Right kidney (tissue), 9 donors: ENCODE data around the gene ZCCHC3.
"Not testable (repeated sequence)": the region's sequence is repeated elsewhere in the genome, so short reads cannot be mapped to it uniquely, and the experiment has no call there.

Experiments
- DNase-seq: peaks from one replicate; pipeline ENCODE4 v3.0.0-alpha.2; 2016
- long read RNA-seq, 8 donors: transcript quantifications; one replicate each; lab custom pipeline, GENCODE V29; 2026

ZCCHC3 gene, protein sequence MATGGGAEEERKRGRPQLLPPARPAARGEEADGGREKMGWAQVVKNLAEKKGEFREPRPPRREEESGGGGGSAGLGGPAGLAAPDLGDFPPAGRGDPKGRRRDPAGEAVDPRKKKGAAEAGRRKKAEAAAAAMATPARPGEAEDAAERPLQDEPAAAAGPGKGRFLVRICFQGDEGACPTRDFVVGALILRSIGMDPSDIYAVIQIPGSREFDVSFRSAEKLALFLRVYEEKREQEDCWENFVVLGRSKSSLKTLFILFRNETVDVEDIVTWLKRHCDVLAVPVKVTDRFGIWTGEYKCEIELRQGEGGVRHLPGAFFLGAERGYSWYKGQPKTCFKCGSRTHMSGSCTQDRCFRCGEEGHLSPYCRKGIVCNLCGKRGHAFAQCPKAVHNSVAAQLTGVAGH
- long read RNA-seq, donor 1, transcript ZCCHC3-201 (1 exons, 3,354 nt): major isoform, 36 of 36 reads
- long read RNA-seq, donor 1, partial matches to known transcripts: 0 of 36 reads
- long read RNA-seq, donor 1, other reads (novel, unspliced or antisense): 0 of 36 reads
- long read RNA-seq, donor 2, transcript ZCCHC3-201 (1 exons, 3,354 nt): major isoform, 32 of 32 reads
- long read RNA-seq, donor 2, partial matches to known transcripts: 0 of 32 reads
- long read RNA-seq, donor 2, other reads (novel, unspliced or antisense): 0 of 32 reads
- long read RNA-seq, donor 3, transcript ZCCHC3-201 (1 exons, 3,354 nt): major isoform, 26 of 26 reads
- long read RNA-seq, donor 3, partial matches to known transcripts: 0 of 26 reads
- long read RNA-seq, donor 3, other reads (novel, unspliced or antisense): 0 of 26 reads
- long read RNA-seq, donor 4, transcript ZCCHC3-201 (1 exons, 3,354 nt): major isoform, 46 of 46 reads
- long read RNA-seq, donor 4, partial matches to known transcripts: 0 of 46 reads
- long read RNA-seq, donor 4, other reads (novel, unspliced or antisense): 0 of 46 reads
- long read RNA-seq, donor 5, transcript ZCCHC3-201 (1 exons, 3,354 nt): major isoform, 50 of 50 reads
- long read RNA-seq, donor 5, partial matches to known transcripts: 0 of 50 reads
- long read RNA-seq, donor 5, other reads (novel, unspliced or antisense): 0 of 50 reads
- long read RNA-seq, donor 6, transcript ZCCHC3-201 (1 exons, 3,354 nt): major isoform, 49 of 49 reads
- long read RNA-seq, donor 6, partial matches to known transcripts: 0 of 49 reads
- long read RNA-seq, donor 6, other reads (novel, unspliced or antisense): 0 of 49 reads
- long read RNA-seq, donor 7, transcript ZCCHC3-201 (1 exons, 3,354 nt): major isoform, 82 of 82 reads
- long read RNA-seq, donor 7, partial matches to known transcripts: 0 of 82 reads
- long read RNA-seq, donor 7, other reads (novel, unspliced or antisense): 0 of 82 reads
- long read RNA-seq, donor 8, transcript ZCCHC3-201 (1 exons, 3,354 nt): major isoform, 33 of 33 reads
- long read RNA-seq, donor 8, partial matches to known transcripts: 0 of 33 reads
- long read RNA-seq, donor 8, other reads (novel, unspliced or antisense): 0 of 33 reads

DNA sequence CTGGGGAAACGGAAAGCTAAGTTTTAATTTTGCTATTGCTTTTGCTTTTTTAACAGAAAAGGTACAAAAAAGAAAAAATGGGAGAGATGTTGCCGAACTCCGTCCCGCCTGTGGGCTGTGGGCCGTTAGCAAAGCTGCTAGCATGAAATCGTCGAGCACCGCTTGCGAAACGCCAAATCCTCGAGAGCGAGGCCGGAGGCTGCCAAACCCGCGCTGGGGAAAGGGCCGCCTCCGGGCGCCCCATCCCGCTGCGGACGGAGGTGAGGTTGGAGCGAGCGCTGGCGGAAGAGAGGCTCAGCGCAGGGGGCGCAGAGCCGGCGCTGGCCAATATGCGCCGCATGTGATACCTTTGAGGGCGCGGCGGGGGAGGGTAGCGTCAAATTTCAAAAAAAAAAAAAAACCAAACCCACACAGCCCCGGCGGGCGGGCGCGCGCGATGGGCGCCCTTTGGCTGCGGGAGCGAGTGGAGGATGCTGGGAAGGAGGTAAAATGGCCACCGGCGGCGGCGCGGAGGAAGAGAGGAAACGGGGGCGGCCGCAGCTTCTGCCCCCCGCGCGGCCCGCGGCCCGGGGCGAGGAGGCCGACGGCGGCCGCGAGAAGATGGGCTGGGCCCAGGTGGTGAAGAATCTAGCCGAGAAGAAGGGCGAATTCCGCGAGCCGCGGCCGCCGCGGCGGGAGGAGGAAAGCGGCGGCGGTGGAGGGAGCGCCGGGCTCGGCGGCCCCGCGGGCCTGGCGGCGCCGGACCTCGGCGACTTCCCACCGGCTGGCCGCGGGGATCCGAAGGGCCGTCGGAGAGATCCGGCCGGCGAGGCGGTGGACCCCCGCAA is at the start of gene ZCCHC3:
Gene ZCCHC3, plus strand, starts transcription at position 473 of the 827 bp plus-strand sequence. Its CDS starts 17 bp downstream, at position 490.
- DNase-seq: peak; percentile 97

DNA sequence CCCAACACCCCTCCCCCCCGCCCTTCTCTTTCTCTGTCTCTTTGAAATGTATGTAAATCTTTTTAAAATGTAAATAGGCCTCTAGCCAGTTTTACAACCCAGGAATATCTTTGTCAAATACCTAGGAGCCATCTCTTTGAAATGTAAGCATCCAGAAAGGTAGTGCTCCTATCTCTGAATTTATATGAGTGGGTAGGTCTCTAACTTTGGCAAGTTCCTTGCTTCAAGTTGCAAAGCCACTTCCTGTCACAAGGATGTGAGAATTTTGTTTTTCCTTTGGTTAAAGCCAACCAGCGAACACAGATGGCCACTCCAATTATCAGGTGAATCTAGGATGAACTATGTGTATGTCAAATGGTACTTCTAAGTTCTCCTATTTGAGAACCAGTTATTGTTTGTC is 46.0 kb upstream of the ZCCHC3 start:
- DNase-seq: no peak

DNA sequence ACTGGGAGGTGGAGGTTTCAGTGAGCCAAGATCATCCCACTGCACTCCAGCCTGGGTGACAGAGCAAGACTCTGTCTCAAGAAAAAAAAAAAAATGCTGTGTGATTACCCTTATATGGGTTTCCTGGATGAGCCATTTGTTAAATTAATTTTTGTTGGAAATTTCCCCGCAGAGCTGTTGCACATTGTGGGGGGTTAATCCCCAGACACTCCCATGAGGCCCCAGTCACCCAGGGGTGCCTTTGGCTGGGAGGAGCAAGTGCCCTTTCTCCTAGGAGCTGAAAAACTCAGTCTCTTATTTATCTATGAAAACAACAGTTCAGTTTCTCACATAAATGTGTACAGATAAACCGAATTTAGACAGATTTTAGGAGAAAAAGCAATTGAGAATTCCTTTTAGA is 44.6 kb upstream of the ZCCHC3 start:
- DNase-seq: no peak

DNA sequence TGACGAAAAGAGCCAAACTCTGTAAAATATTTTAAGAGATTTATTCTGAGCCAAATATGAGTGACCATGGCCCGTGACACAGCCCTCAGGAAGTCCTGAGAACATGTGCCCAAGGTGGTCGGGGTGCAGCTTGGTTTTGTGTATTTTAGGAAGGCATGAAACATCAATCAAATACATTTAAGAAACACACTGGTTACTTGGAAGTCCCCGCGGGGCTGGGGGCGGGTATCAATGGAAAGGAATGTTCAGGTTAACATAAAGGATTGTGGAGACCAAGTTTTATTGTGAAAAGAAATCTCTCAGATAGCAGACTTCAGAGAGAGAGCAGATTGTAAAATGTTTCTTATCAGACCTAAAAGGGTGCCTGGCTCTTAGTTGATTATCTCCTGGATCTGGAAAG is 43.9 kb upstream of the ZCCHC3 start:
- DNase-seq: not testable (repeated sequence)

DNA sequence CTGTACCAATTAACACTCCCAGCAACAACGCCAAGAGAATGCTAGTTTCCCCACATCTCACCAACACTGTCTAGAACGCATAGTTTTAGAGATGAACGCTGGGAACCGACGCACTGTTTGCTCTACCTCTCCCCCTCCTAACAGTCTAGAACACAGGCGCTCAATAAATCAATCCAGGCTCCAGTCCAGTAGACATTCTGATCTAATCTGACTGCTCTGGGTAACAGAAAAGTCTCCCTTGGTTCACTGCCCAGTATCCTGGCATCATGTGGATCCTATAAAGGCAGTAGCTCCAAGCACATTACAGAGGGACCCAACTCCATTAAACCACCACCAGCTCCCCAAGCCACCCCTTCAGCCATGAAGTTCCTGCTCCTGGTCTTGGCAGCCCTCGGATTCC is 40.0 kb upstream of the ZCCHC3 start, which contains the start of gene DEFB132:
Gene DEFB132, plus strand, starts transcription at position 306 of the 400 bp plus-strand sequence. Its CDS starts 55 bp downstream, at position 361.
- no peak for DNase-seq

DNA sequence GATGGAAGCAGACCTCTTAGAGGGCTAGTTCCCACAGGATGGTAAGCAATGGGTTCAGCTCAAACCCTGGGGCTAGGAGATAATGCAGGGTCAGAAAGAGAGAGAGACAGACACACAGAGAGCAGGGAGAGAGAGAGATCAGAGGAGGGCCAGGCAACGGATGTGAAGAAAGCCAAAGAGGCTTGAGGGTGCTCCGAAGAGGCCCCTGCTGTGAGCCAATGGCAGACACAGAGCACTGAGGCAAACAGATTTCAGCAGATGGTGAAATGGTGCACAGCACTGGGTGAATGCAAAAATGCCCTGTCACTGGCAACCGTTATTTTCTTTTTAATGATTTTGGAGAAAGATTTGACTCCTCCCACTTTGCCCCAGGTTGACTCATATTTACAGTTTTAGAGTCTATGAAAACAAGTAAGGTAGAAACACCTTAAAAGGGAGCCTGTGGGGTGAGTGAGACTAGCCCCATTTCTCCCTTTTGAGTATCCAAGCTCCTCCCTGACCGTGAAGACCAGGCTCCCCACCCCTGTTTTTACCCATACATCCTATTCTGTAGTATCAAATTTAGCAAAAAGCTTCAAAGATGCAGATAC is 39.0 kb upstream of the ZCCHC3 start:
- no peak for DNase-seq

DNA sequence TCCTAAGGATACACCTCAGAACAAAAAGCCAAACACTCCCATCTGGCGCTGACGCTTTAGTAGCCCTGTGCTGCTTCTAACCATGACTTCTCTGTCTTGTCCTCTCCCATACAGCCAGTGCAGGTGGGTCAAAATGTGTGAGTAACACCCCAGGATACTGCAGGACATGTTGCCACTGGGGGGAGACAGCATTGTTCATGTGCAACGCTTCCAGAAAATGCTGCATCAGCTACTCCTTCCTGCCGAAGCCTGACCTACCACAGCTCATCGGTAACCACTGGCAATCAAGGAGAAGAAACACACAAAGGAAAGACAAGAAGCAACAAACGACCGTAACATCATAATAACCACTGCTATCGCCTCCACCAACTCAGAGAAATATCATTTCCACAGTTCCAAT is 38.4 kb upstream of the ZCCHC3 start:
- no peak for DNase-seq

DNA sequence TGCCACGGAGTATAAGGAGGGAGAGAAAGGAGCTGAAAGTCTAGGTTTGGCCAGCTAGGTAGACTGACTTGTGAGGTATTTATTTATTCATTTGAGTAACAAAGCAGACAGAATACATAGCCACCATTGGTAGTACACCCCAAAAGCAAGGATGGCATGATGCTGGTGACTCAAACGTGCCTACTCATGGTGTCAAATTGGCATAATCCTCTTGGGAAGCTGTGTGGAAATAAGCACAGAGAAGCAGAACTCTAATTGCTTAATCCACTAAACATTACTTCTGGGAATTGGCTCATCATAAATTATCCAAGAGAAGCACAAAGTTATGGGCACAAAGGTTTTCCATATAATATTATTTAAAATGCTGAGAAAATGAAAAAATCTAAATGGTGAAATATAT is 37.4 kb upstream of the ZCCHC3 start:
- no peak for DNase-seq

DNA sequence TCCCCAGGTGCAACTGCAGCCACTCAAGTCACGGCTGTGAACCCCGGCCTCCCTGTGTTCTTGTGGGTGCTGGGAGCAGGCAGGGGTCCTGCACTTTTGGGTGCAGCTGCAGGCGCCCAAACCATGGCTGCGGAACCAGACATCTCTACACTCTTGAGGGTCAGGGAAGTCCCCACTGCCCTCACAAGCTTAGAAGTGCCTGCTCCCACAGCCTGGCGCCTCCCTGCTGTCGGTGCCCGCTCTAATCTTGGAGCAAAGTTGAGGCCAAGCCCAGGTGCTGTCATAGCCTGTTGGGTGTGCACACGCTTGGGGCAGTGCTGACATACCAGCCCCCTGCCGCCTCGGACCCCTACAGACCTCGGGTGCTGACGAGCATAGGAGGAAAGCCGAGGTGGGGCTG is 33.7 kb upstream of the ZCCHC3 start:
- DNase-seq: no peak

DNA sequence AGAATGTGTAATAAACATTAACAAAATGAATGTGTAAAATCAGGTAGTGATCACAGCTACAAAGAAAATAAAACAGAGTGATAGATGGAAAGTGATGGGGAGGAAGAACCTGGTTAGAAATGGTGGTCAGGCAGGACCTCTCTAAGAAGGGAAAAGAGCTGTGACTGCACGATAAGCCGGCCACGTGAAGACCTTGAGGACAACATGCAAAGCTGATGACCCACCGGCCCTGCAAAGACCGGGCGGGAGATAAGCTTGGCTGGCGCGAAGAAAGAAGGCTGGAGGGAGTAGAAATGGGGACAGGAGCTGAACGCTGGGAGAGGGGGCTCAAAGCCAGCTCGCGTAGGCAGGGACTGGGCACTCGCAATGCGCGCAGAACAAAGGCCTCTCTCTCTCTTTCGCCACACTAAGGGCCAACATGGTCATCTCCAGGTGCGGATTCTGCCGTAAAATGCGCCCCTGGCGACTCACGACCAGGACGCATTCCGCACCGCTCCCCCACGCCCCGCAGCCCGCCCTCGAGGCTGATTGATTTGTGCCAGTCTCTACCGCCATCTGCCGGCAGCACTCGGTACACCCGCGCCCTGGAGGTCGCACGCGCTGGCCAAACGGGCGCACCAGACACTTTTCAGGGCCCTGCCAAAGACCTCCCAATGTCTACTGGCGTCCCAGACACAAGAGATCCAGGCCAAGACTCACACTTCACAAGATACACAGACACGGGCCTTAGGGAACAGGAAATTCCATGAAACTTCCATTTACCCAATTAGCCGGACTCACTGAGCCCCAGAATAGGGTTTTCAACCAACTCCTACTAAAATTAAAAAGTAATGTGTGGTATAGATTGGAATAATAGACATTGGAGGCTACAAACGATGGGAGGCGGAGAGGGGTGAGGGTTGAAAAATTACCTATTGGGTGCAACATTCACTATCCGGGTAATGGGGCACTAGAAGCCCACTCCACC is 30.5 kb upstream of the ZCCHC3 start:
- DNase-seq: peak; percentile 82

DNA sequence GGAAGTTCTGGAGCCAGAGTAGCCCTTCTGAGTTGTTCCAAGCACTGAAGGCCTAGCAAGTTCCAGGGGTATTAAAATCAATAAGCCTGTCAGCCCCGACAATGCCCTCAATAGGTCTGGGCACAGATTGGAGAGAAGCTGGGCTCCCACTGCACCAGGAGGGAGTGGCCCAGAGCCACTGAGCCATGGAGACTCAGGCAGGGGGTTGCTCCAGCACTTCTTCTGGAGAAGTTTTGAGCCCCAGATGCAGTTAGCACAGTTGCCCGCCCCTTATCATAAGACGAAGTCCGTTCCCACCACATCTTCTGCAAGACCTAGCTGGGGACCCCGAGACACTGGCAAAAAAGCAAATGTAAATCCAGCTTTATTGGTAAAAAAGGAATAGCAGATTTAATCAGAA is 26.9 kb upstream of the ZCCHC3 start:
- no peak for DNase-seq

DNA sequence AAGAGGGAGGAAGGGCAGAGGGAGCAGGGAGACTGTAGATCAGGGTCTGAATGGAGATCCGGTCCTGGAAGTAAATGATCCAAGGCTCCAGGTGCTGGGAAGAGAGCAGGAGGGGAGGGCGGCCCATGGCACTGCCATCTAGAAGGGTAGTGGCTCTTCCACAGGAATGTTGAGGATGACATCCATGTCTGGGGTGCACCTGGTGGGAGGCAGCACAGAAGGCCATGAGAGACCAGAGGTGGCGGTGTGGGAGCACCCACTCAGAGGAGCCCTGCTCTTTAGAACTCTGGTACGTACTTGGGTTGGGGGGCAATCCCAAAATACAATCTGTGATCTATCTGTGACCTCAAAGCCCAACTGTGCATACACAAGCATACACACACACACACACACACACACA is 26.3 kb upstream of the ZCCHC3 start:
- DNase-seq: no peak

DNA sequence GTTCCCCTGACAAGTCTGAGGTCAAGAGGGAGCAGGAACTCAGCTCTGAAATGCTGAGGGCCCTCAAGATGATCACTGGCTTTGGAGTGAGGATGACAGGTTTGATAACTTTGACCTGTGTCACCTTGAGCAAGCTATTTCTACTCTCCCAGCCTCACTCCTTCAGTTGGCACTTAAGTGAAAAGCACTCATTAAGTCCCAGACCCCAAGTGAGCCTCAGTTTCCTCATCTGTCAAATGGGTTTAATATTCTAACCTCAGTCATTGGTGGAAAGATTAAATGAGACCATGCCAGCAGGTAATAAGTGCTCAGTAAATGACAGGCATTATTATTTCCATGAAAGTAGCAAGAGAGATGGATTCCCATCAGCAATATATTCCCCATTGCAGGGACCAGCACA is 25.8 kb upstream of the ZCCHC3 start:
- DNase-seq: no peak

DNA sequence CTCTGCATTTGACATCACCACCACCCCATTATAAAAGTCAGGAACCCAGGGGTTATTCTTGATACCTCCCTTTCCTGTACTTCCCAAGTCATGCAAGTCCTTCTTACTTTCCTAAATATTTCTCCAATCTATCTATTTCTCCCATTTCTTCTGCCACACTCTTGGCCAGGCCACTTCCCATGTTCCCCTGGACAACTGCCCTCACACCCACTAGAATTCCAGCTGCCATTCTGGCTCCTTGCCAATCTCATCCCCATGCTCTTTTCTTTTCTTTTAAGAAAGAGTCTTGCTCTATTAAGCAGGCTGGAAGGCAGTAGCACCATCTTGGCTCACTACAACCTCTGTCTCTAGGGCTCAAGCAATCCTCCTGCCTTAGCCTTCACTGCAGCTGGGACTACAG is 24.7 kb upstream of the ZCCHC3 start:
- no peak for DNase-seq

DNA sequence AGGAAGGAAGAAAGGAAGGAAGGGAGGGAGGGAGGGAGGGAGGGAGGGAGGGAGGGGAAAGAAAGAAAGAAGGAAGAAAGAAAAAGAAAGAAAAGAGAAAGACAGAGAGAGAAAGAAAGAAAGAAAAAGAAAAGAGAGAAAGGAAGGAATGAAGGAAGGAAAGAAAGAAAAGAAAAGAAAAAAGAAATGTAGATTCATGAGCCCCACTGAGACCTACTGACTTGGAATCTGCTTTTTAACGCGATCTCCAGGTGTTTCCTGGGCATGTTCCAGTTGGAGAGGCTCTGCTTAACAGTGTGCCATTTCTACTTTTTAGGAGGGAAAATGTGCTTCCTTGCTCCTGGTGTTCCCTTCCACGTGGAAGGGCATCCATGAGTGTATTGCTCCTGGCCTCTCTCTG is 23.5 kb upstream of the ZCCHC3 start:
- no peak for DNase-seq

DNA sequence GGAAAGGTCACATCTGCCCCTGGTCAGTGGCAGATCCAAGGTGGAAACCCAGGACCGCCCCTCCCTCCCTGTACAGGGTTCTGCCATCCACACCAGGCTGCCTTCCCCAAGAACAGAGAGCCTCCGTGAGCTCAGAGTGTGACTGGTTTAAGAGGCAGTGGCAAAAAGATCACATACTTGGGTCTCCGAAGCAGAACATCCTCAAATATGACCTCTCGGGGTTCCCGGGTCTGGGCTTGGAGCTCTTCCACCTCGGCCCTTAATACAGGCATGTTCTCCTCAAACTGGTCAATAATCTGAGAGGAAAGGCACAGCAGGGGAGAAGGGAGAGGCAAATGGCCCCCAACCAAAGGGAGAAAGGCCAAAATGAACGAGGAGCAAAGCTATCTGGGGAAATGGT is 21.6 kb upstream of the ZCCHC3 start:
- no peak for DNase-seq

DNA sequence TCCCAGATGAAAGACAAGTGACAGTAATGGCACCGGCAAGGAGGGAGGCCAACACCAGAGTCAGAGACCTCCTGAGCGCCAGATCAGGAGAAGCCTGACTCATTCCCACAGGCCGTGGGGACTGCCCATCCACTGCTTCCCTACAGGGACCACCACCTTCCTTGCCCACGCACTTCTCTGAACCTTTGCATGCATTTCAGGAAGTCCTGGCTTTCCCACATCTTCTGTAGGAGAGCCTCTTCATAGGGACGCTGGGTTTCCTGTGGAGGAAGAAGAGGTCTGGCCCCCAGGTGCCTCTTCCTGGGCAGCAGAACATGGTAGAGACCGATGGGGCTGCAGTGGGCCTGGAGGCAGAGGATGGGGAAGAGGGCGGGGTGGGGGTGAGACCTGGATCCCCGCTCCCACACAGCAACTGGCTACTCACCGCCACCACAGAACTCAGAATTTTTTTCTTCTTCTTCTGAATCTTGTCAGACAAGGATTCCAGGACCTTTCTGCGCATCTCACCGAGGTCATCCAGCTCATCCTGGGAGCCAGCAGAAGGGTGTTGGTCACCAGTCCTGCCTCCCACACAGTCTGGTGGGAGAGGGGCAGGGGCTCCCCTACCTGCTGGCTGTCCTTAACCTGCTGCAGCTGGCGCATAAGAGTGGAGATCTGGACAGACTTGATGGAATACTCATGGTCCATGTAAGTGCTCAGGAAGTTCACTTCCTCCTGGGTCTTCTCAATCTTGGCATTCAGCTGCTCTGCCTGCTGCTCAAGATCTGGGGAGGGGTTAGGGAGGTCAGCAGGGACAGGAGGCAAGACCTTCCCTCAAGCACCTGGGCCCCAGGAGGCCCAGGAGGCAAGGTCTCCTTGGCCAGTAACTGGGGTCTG is 20.5 kb upstream of the ZCCHC3 start:
- no peak for DNase-seq

DNA sequence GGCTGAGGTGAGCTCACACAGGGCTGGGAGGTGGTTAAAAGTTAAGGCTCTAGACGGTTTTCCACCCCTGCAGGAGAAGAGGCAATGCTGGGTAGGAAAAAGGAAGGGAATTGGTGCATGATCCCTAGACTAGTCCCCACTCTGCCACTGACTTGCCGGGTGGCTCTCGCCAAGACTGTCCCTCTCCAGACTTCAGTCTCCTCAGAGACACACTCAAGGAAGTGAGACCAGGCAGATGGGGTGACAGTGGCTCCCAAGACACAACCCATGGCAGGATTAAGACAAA is 19.9 kb upstream of the ZCCHC3 start:
- DNase-seq: no peak

DNA sequence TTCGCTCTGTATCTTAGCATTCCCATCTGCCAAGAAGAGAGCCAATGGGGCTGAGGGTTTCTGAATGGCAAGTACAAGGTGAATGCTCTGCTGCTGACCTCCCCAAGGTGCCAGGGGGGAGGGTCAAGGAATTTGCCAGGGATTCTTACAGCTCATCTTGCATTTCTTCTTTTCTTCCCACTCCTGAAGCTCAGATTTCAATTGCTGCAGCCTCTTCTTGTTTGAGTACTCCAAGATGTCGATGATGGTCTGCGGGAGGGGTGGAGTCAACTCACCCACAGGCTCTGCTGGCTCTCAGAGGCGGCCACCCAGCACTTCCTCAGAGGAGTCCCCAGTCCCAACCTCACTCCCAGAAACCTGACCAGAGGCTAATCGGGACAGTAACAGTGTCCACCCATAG is 19.2 kb upstream of the ZCCHC3 start:
- no peak for DNase-seq
